GM18511 (cell line): ENCODE results near the gene ITGB3.
"Not testable (repeated sequence)": the region's sequence is repeated elsewhere in the genome, so short reads cannot be mapped to it uniquely, and the experiment has no call there.

ENCODE experiments used
- ATAC-seq: cut with Tn5 transposase; IDR thresholded peaks from one replicate; pipeline ENCODE4 v1.9.1; 2021; ENCODE audit warnings: mild to moderate bottlenecking, moderate library complexity; ENCODE audit not compliant: unreplicated experiment

The ITGB3 gene

DNA sequence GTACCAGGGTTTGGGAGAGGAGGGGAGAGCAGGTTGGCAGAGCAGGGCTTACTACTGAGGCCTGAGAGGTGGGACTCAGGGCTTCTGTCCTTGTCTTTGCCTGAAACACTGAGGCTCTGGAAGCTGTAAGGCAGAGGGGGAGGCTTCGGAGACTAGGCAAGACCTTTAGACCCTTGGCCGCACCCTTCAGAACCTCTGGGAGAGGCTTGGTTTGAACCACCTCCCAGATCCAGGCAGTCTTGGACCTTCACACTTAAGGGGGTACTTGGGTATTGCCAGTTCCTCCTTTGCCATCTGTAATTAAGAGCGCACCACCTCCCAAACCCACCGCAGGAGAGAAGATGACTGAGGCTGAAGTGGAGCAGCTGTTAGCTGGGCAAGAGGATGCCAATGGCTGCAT lies 31.6 kb upstream of the ITGB3 start:
- no peak for ATAC-seq

DNA sequence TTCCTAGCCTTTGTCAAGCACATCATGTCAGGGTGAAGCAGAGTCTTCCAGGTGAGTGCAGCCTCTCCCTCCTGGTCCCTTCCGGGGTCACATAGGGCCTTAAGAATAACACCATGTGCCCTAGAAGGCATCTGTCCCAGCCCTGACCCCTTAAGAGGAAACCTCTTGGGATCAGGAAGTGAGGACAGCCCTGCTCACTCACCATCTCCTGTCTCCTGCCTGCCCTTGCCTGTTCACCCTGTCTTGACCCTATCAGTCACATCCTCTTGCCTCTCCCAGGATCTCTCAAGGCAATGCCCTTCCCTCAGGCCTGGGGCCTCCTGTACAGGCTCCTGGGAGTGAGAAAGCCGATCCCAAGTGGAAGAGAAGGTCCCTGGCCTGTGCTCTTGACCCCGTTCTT lies 30.6 kb upstream of the ITGB3 start:
- no peak for ATAC-seq

DNA sequence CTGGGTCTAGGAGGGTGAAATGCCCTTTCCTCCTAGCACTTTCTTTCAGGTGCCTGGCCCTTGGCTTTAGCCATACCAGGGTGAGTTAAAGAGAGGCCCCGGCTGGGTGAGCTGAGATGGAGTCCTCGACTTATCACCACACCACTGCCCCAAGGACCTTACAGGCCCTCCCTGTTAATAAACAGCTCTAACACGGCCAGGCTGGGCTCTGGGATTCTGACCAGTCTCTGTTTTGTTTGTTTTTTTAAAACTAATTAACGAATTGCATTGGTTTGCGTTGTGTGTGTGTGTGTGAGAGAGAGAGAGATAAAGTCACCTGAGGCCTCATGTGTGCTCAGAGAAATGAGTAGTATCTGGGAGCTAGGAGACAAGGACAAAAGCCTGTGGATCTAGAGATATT lies 30.2 kb upstream of the ITGB3 start:
- no peak for ATAC-seq

DNA sequence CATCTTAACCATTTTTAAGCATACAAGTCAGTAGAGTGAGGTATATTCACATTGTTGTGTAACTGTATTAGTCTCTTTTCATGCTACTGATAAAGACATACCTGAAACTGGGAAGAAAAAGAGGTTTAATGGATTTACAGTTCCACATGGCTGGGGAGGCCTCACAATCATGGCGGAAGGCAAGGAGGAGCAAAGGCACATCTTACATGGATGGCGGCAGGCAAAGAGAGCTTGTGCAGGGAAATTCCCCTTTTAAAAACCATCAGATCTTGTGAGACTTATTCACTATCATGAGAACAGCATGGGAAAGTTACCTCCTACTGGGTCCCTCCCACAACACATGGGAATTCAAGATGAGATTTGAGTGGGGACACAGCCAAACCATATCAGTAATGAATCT lies 29.6 kb upstream of the ITGB3 start:
- ATAC-seq, result not testable (repeated sequence)

- ATAC-seq, result no peak
Observed at GRCh38 chr17:47224966-47225365, 28.7 kb upstream of the ITGB3 start.

- ATAC-seq, result no peak
Observed at GRCh38 chr17:47225436-47225858, 28.2 kb upstream of the ITGB3 start.

DNA sequence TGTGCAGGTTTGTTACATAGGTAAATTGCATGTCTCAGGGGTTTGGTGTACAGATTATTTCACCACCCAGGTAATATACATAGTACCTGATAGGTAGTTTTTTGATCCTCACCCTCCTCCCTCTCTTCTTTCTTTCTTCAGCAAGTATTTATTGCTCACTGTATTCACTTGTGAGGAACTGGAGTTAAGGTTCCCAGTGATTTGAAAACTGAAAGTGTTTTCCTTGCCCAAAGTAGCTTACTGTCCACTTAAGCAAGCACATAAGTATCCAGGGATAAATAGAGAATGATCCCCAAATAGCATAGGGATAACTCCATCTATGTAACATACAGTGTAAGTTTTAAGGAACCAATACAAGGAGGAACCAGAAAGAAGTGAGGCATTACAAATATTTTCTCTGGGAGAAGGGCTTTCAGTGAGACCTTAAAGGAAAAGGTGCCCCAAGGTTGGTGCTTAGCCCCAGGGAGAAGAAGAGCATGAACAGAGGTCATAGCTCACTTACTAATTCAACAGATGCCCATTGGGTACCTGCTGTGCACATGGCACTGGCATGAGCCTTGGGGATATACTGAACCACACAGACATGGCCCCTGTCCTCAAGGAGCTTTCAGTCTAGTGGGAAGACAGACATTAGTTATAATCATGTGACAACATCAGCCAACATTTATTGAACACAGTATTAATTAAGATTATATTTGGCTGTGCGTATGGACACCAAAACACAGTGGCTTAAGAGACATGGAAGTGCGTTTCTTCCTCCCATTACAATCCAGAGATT lies 27.5 kb upstream of the ITGB3 start:
- ATAC-seq, result no peak

DNA sequence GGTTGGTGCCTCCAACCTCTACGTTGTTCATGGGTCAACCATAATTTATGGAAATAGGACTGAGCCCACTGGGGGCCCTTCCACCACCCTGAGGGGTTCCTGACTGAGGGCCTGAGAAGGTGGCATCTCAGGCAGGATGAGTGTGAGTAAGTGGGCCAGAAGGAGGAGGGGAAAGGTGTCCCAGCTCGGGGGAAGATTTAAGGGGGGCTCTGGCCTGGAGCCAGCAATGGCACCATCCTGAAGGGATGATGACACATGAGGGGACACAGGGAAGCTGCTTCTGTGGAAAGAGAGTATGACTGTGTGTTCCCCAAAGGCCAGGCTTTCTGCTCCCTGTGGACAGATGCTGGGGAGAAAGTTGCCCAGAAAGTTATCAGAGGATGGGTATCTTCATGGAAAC lies 25.8 kb upstream of the ITGB3 start:
- ATAC-seq, result no peak

DNA sequence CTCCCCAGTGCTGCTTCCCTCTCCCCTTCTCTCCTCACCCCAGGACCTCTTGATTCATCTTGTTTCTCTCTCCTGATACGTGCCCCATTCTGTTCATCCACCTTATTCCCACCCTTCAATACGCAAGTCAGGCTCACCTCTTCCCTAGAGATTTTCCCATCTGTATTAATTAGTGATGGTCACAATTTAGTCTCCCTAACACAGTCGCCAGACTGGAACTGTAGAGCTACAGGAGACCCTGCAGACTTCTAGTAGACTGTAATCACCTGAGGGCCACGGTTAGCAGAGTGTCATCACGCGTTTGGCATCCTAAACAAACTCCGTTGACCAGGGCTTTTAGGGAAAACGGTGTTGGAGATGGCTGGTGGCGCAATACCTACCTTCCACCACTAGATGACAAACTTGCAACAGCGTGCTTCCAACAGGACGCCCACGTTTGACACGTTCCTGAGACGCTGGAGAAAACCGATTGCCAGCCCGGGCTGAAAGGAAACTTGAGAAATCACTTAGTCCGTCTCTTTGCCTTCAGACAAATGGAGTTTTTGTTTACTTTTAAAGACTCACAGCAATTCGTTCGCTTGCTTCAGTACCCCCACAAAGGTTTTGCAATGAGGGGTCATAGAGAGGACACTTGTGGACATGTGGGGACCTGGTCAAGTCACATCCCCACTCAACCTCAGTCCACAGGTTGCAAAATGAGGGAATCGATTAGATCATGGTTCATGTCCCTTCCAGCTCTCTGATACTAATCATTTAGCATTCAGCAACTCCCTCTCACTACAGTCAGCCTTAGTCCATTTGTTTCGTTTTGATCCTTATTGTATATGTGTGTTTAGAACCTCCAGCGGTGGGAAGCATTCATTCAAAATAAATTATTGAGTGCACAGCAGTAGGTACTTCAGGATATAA lies 23.8 kb upstream of the ITGB3 start:
- peak; percentile 45 for ATAC-seq

DNA sequence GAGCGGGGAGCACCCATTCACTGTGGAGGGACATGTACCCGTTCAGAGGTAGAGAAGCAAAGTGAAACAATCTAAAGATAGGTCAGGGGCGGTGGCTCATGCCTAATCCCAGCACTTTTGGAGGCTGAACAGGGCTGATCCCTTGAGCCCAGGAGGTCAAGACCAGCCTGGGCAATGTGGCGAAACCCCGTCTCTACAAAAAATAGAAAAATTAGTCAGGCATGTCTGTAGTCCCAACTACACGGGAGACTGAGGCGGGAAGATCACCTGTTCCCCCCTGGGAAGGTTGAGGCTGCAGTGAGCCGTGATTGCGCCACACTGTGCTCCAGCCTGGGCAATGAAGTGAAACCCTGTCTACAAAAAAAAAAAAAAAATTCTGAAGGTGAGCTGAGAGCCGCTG lies 22.8 kb upstream of the ITGB3 start:
- ATAC-seq, result no peak

- ATAC-seq, result no peak
Observed at GRCh38 chr17:47231334-47231733, 22.3 kb upstream of the ITGB3 start.

- ATAC-seq, result no peak
Observed at GRCh38 chr17:47231866-47232265, 21.8 kb upstream of the ITGB3 start.

GRCh38 chr17:47232465-47232864 lies 21.2 kb upstream of the ITGB3 start:
- no peak for ATAC-seq

DNA sequence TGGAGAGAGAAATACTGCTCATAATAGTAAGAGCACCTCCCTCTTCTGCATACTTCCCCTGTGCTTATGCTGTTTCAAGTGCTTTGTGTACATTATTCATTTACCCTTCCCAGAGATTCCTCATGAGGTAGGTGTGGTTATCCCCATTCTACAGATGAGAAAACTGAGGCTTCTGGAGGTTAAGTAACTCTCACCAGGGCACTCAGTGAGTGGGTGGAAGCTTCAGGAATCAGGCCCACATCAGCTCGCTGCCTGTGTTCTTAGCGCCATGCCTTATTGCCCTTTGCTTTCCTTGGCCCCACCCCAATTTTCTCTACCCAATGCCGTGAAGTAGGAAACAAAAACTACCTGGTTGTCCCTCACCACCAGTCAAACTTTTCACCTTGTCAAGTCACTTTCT lies 18.1 kb upstream of the ITGB3 start:
- ATAC-seq, result no peak

DNA sequence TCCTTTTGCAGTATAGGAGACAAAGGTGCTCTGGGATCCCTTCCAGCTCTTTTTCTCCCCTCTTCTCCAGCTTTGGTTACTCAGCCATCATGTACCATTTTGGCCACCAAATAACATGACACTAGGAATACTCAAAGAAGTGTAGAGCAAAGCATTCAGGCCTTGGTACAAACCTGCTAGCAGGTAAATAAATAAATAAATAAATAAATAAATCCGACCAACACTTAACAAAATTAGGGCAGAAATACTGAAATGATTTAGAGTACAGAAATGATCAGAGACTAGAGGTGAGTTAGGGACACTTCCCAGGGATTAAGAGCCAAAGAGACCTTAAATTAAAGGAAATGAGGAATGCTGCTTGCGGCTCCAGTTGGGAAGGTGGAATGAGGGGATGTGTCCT lies 17.7 kb upstream of the ITGB3 start:
- ATAC-seq, result no peak

GRCh38 chr17:47237841-47238240 lies 15.8 kb upstream of the ITGB3 start:
- no peak for ATAC-seq

DNA sequence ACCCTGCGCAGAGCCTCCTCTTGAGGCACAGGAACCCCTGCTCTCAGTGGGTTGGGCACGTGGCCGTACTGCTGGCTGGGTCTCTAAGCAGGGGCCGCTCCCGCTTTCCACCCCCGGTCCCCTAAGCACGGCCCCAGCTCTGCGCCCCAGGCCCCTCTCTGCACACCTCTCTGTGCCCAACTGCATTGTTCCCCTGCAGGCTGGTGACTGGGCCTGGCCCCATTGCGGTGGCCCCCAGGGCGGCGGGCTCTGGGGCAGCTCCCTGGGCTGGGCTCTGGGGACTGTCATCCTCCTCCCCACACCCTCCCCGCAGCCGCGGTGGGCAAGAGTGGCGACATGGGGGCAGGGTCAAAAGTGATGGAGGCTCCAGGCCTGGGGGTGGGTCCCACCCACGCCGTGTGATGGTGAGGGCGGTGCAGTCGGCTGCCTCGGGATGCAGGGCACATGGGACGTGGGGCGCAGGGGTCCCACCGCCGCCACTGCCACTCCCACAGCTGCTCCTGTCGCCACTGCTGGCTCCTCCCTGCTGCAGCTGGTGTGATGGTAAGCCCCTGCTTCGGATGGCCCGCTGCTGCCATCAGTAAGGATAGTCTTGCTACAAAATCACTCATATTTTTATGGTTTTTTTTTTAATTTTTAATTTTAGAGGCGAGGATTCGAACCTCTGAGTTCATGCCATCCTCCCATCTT lies 15.2 kb upstream of the ITGB3 start:
- ATAC-seq, result no peak

GRCh38 chr17:47239619-47239966 lies 14.0 kb upstream of the ITGB3 start:
- no peak for ATAC-seq

GRCh38 chr17:47239967-47240651 lies 13.5 kb upstream of the ITGB3 start:
- no peak for ATAC-seq

- ATAC-seq, result no peak
Observed at GRCh38 chr17:47240806-47241205, 12.8 kb upstream of the ITGB3 start.

DNA sequence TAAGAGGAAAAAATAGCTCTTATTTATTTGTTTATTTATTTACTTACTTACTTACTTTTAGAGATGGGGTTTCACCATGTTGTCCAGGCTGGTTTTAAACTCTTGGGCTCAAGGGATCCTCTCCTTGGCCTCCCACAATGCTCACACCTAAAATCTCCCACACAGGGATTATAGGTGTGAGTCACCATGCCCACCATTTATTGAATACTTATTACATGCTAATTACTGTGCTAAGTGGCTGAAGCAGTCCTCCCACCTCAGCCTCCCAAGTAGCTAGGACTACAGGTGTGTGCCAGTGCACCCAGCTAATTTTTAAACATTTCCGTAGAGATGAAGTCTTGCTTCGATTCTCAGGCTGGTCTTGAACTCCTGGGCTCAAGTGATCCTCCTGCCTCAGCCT lies 11.0 kb upstream of the ITGB3 start:
- ATAC-seq, result no peak
